ENCODE data around the gene RBFOX1. TPM values are rescaled to one million over a fixed set of nuclear protein-coding genes. Genes with fewer than 3 reads are reported as not detected.

The RBFOX1 gene
- total RNA-seq, 1 donor from 2014 or later, result not detected

GRCh38 chr16:7343243-7343642, 10.6 kb downstream of the RBFOX1 start:
- TF ChIP-seq CTCF (IDR thresholded peaks at IDR 0.05), result no peak
- no peaks in the 10 kb centered on the region for H3K4me1 Mint-ChIP-seq (ENCODE audit: low read depth)
- DNase-seq (ENCODE audit: low spot score), result no peak
- no peaks in the 10 kb centered on the region for H3K36me3 Mint-ChIP-seq (ENCODE audit: low read depth)
- no peak overlapping the region for H3K27ac Mint-ChIP-seq (ENCODE audit: unreplicated experiment)
- H3K27me3 Mint-ChIP-seq (ENCODE audit: low read depth), result no peaks in the 10 kb centered on the region
- H3K9me3 Mint-ChIP-seq (ENCODE audit: low read depth), result peaks cover 24% of the 10 kb centered on the region
- no peak overlapping the region for H3K4me3 Mint-ChIP-seq (ENCODE audit: unreplicated experiment)

- no peak for TF ChIP-seq CTCF (IDR thresholded peaks at IDR 0.05)
- H3K4me3 Mint-ChIP-seq (ENCODE audit: unreplicated experiment), result no peak overlapping the region
- H3K27ac Mint-ChIP-seq (ENCODE audit: unreplicated experiment), result no peak overlapping the region
- DNase-seq (ENCODE audit: low spot score), result no peak
- H3K4me1 Mint-ChIP-seq (ENCODE audit: low read depth), result no peaks in the 10 kb centered on the region
- no peaks in the 10 kb centered on the region for H3K36me3 Mint-ChIP-seq (ENCODE audit: low read depth)
- no peaks in the 10 kb centered on the region for H3K27me3 Mint-ChIP-seq (ENCODE audit: low read depth)
- H3K9me3 Mint-ChIP-seq (ENCODE audit: low read depth), result peaks cover 30% of the 10 kb centered on the region
Measured at GRCh38 chr16:7344830-7345780, 12.5 kb downstream of the RBFOX1 start.

- H3K36me3 Mint-ChIP-seq (ENCODE audit: low read depth), result no peaks in the 10 kb centered on the region
- H3K4me3 Mint-ChIP-seq (ENCODE audit: unreplicated experiment), result no peak overlapping the region
- DNase-seq (ENCODE audit: low spot score), result no peak
- H3K27me3 Mint-ChIP-seq (ENCODE audit: low read depth), result no peaks in the 10 kb centered on the region
- no peak for TF ChIP-seq CTCF (IDR thresholded peaks at IDR 0.05)
- H3K4me1 Mint-ChIP-seq (ENCODE audit: low read depth), result no peaks in the 10 kb centered on the region
- H3K27ac Mint-ChIP-seq (ENCODE audit: unreplicated experiment), result no peak overlapping the region
- H3K9me3 Mint-ChIP-seq (ENCODE audit: low read depth), result peaks cover 45% of the 10 kb centered on the region
Measured at GRCh38 chr16:7350806-7351205, 18.2 kb downstream of the RBFOX1 start.

- TF ChIP-seq CTCF (IDR thresholded peaks at IDR 0.05), result no peak
- H3K4me3 Mint-ChIP-seq (ENCODE audit: unreplicated experiment), result no peak overlapping the region
- no peaks in the 10 kb centered on the region for H3K36me3 Mint-ChIP-seq (ENCODE audit: low read depth)
- no peak overlapping the region for H3K27ac Mint-ChIP-seq (ENCODE audit: unreplicated experiment)
- H3K9me3 Mint-ChIP-seq (ENCODE audit: low read depth), result peaks cover 39% of the 10 kb centered on the region
- H3K4me1 Mint-ChIP-seq (ENCODE audit: low read depth), result no peaks in the 10 kb centered on the region
- DNase-seq (ENCODE audit: low spot score), result no peak
- no peaks in the 10 kb centered on the region for H3K27me3 Mint-ChIP-seq (ENCODE audit: low read depth)
Measured at GRCh38 chr16:7351610-7352510, 19.2 kb downstream of the RBFOX1 start.

- Mint-ChIP-seq H3K36me3 (ENCODE audit: low read depth) (no peaks in the 10 kb centered on the region), H3K27ac (ENCODE audit: unreplicated experiment) (no peak overlapping the region), H3K27me3 (ENCODE audit: low read depth) (no peaks in the 10 kb centered on the region), H3K4me1 (ENCODE audit: low read depth) (no peaks in the 10 kb centered on the region), H3K4me3 (ENCODE audit: unreplicated experiment) (no peak overlapping the region), H3K9me3 (ENCODE audit: low read depth) (peaks cover 24% of the 10 kb centered on the region)
- no peak for DNase-seq (ENCODE audit: low spot score)
- no peak for TF ChIP-seq CTCF (IDR thresholded peaks at IDR 0.05)
Measured at GRCh38 chr16:7355758-7356157, 23.1 kb downstream of the RBFOX1 start.

Measured in chondrocyte (in vitro differentiated cells).